Panc1 (cell line): ENCODE results near the gene HOXA11. TPM values are rescaled to one million over a fixed set of nuclear protein-coding genes. Genes with fewer than 3 reads are reported as not detected.

Source experiments
- ATAC-seq: fragments of 200-7000 bp; cut with Tn5 transposase; 2 replicates; pipeline ENCODE4 v1.9.1; 2020; ENCODE audit warnings: mild to moderate bottlenecking, moderate library complexity
- BruUV-seq: library from RNA; stranded (reverse); fragments of 400-500 nt; replicated peaks from 2 replicates; lab custom pipeline; 2021; lab: Mats Ljungman, UMichigan
- CTCF ChIA-PET: fragments of 300-600 bp; sonication (Branson Sonifier 250); formaldehyde crosslinking; loops from one replicate; lab custom pipeline; 2022; ENCODE audit warnings: antibody characterized with exemption; lab: Charles Lee
- POLR2A ChIA-PET: fragments of 300-600 bp; sonication (Branson Sonifier 250); formaldehyde crosslinking; loops from one replicate; lab custom pipeline; 2022; ENCODE audit warnings: antibody characterized with exemption; lab: Charles Lee
- DNase-seq: peaks from one replicate; pipeline ENCODE4 v3.0.0-alpha.2; 2010; ENCODE audit warnings: low read depth, low spot score
- H3K27ac ChIP-seq: 2 replicates; pipeline ENCODE4 v1.5.1; 2011; ENCODE audit warnings: mild to moderate bottlenecking, low read length, inconsistent platforms
- H3K27me3 ChIP-seq: fragments of 200-500 bp; sonication (Bioruptor generic); 2 replicates; pipeline ENCODE4 v1.6.0; 2014; ENCODE audit warnings: low read length, inconsistent platforms; ENCODE audit not compliant: control insufficient read depth, insufficient read depth
- H3K36me3 ChIP-seq: fragments of 200-500 bp; sonication (Bioruptor generic); 2 replicates; pipeline ENCODE4 v1.5.1; 2014; ENCODE audit warnings: inconsistent platforms, mild to moderate bottlenecking, low read length, moderate library complexity; ENCODE audit not compliant: control insufficient read depth, insufficient read depth
- H3K4me1 ChIP-seq: 2 replicates; pipeline ENCODE4 v1.5.1; 2011; ENCODE audit warnings: inconsistent platforms, mild to moderate bottlenecking, low read length, moderate library complexity; ENCODE audit not compliant: control insufficient read depth, insufficient read depth
- H3K4me3 ChIP-seq, 2 experiments: 2 replicates each; pipeline ENCODE4 v1.5.1; 2011 to 2012; ENCODE audit warnings: low read depth in 2 of 2, low read length in 2 of 2, mild to moderate bottlenecking in 2 of 2, inconsistent platforms in 1 of 2, moderate library complexity in 1 of 2
- H3K9me3 ChIP-seq: fragments of 200-500 bp; sonication (Bioruptor generic); 2 replicates; pipeline ENCODE4 v1.5.1; 2014; ENCODE audit warnings: low read depth, mild to moderate bottlenecking, inconsistent platforms, low read length, moderate library complexity; ENCODE audit not compliant: control insufficient read depth, insufficient read depth
- POLR2AphosphoS5 ChIP-seq: IDR thresholded peaks from 2 replicates; pipeline ENCODE4 v1.6.1; 2012; ENCODE audit warnings: mild to moderate bottlenecking, low read depth, low read length, moderate library complexity
- REST ChIP-seq, 2 experiments: IDR thresholded peaks; 2 replicates each; pipeline ENCODE4 v1.6.1; 2011 to 2012; ENCODE audit warnings: low read depth in 2 of 2, control low read depth in 1 of 2, low read length in 1 of 2, mild to moderate bottlenecking in 1 of 2, moderate library complexity in 1 of 2; ENCODE audit not compliant: insufficient read depth in 1 of 2
- SIN3A ChIP-seq: IDR thresholded peaks from 2 replicates; pipeline ENCODE4 v1.6.1; 2012; ENCODE audit warnings: low read depth, mild to moderate bottlenecking, low read length, moderate library complexity, borderline replicate concordance; ENCODE audit not compliant: insufficient read depth
- TCF7L2 ChIP-seq: IDR thresholded peaks from 2 replicates; pipeline ENCODE4 v1.6.1; 2011; ENCODE audit warnings: mild to moderate bottlenecking, low read depth, low read length, inconsistent platforms
- in situ Hi-C: cut with HindIII; loops from 2 replicates; pipeline ENCODE4 v1.10.0; 2016; ENCODE audit warnings: low sequenced_read_pairs, low pct_unique_long_range_greater_than_20kb
- intact Hi-C: fragments of 100-400 bp; cut with micrococcal nuclease; formaldehyde crosslinking; loops from one replicate; pipeline ENCODE4 v1.10.0; 2022; ENCODE audit not compliant: unreplicated experiment
- total RNA-seq: library from RNA; stranded (reverse); gene quantifications from one replicate; pipeline ENCODE4 v1.2.1, GENCODE V29; 2021; ENCODE audit not compliant: unreplicated experiment
- TF ChIP-seq, protein P1 (sequence below): fragments of 450-650 bp; IDR thresholded peaks from 2 replicates; pipeline ENCODE4 v1.5.1; 2017; ENCODE audit warnings: mild to moderate bottlenecking

HOXA11 gene
- total RNA-seq, 1 experiment from 2014 or later = 0.57 TPM

- H3K4me1 ChIP-seq = peaks cover 72% of the 10 kb centered on the region
Observed at GRCh38 chr7:27133409-27134231, 51.4 kb downstream of the HOXA11 start.

GRCh38 chr7:27132978-27133377 is 52.1 kb downstream of the HOXA11 start:
- ATAC-seq (no peak), DNase-seq (no peak)
- BruUV-seq = no TSS peak
- TF ChIP-seq SIN3A (no peak), POLR2AphosphoS5 (no peak), TCF7L2 (no peak), REST (IDR thresholded peaks at IDR 0.05; ENCODE audit: insufficient read depth in 1 of 2, low read depth in 2 of 2, low read length in 1 of 2) (no peak)
- TF ChIP-seq, protein P1, sequence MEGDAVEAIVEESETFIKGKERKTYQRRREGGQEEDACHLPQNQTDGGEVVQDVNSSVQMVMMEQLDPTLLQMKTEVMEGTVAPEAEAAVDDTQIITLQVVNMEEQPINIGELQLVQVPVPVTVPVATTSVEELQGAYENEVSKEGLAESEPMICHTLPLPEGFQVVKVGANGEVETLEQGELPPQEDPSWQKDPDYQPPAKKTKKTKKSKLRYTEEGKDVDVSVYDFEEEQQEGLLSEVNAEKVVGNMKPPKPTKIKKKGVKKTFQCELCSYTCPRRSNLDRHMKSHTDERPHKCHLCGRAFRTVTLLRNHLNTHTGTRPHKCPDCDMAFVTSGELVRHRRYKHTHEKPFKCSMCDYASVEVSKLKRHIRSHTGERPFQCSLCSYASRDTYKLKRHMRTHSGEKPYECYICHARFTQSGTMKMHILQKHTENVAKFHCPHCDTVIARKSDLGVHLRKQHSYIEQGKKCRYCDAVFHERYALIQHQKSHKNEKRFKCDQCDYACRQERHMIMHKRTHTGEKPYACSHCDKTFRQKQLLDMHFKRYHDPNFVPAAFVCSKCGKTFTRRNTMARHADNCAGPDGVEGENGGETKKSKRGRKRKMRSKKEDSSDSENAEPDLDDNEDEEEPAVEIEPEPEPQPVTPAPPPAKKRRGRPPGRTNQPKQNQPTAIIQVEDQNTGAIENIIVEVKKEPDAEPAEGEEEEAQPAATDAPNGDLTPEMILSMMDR = no peak
- peak overlapping the region; percentile 98 for H3K27ac ChIP-seq
- POLR2A ChIA-PET = interaction anchor here (0.6 kb wide), 1 partner anchor 222 kb away, joined by 10 read pairs; no protein-coding TSS in a partner anchor
- no peaks in the 10 kb centered on the region for H3K27me3 ChIP-seq
- H3K9me3 ChIP-seq = no peaks in the 10 kb centered on the region
- peaks cover 74% of the 10 kb centered on the region for H3K4me1 ChIP-seq
- in situ Hi-C loops = no loop called here
- no peak overlapping the region; a peak in 1 of 4 replicates for H3K4me3 ChIP-seq
- CTCF ChIA-PET = no interaction called here
- intact Hi-C loops = no loop called here
- no peaks in the 10 kb centered on the region for H3K36me3 ChIP-seq

More at GRCh38 chr7:27133409-27134231, 51.4 kb downstream of the HOXA11 start:
- DNase-seq (no peak), ATAC-seq (peak; percentile 63)
- H3K27ac ChIP-seq = peak overlapping the region; percentile 98
- H3K27me3 ChIP-seq = no peaks in the 10 kb centered on the region
- ChIA-PET CTCF (interaction anchor here (1.7 kb wide), 1 partner anchor 14 kb away, joined by 5 read pairs; no protein-coding TSS in a partner anchor), POLR2A (no interaction called here)
- peak overlapping the region; percentile 21 to 33 for H3K4me3 ChIP-seq
- H3K36me3 ChIP-seq = no peaks in the 10 kb centered on the region
- in situ Hi-C loops = no loop called here
- no TSS peak for BruUV-seq
- H3K9me3 ChIP-seq = no peaks in the 10 kb centered on the region
- TF ChIP-seq REST (IDR thresholded peaks at IDR 0.05; ENCODE audit: insufficient read depth in 1 of 2, low read depth in 2 of 2, low read length in 1 of 2) = no peak
- TF ChIP-seq, protein P1 = peak; percentile 31
- intact Hi-C loops = no loop called here
